Measurements from ENCODE around the gene UIMC1.

GRCh38 chr5:176875014-176875550 lies 131.5 kb downstream of the UIMC1 start:
- TF ChIP-seq CTCF (IDR thresholded peaks at IDR 0.05; ENCODE audit: insufficient read depth, low read depth, low read length) (no peak), EZH2 (IDR thresholded peaks at IDR 0.05; ENCODE audit: insufficient read depth, low read length) (no peak)
